ENCODE results near the gene POLE2.

Gene POLE2

DNA sequence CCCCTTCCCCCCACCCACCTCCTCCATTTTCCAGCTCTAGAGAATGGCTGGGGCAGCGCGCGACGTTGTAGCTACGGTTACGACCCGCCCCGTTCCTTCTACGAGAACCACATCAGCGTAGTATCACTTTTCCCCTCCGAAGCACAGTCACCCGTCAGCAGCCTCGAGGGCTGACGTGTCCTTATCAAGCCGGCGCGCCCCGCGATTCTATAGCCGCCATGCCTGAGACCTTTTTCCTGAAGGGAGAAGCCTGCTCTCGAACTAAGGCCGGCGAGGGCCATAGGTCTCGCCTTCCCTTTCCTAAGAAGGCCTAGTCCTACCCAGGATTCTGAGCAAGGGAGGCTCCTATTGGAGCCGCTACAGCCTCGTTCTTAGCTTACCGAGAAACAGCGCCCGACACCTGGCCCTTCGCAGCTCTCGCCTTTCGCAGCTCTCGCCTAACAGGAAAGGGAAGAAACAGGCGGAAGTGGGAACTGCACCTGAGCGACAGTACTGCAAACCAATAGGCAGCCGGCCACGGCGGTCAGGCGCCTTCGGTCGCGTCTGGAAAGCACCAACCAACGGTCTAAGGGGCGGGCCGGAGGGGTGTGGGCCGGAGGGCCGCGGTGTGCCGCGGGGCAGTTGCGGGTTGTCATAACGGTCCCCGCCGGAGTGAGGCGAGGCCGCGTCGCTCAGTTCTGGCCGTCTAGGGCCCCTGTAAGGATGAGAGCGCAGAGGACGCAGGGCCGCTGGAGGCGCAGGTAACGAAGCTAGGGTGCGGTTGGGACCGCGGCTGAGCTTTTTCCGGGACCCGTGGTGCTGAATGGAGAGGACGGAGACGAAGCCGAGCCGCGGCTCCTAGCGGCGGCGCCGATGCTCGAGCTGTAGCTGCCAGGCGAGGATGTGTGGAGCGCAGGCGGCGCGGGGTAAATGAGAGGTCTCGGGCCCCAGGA lies 67.6 kb downstream of the POLE2 start, which contains the start of the genes MGAT2 and RPL36AL (continued):
- TF ChIP-seq, protein P1, sequence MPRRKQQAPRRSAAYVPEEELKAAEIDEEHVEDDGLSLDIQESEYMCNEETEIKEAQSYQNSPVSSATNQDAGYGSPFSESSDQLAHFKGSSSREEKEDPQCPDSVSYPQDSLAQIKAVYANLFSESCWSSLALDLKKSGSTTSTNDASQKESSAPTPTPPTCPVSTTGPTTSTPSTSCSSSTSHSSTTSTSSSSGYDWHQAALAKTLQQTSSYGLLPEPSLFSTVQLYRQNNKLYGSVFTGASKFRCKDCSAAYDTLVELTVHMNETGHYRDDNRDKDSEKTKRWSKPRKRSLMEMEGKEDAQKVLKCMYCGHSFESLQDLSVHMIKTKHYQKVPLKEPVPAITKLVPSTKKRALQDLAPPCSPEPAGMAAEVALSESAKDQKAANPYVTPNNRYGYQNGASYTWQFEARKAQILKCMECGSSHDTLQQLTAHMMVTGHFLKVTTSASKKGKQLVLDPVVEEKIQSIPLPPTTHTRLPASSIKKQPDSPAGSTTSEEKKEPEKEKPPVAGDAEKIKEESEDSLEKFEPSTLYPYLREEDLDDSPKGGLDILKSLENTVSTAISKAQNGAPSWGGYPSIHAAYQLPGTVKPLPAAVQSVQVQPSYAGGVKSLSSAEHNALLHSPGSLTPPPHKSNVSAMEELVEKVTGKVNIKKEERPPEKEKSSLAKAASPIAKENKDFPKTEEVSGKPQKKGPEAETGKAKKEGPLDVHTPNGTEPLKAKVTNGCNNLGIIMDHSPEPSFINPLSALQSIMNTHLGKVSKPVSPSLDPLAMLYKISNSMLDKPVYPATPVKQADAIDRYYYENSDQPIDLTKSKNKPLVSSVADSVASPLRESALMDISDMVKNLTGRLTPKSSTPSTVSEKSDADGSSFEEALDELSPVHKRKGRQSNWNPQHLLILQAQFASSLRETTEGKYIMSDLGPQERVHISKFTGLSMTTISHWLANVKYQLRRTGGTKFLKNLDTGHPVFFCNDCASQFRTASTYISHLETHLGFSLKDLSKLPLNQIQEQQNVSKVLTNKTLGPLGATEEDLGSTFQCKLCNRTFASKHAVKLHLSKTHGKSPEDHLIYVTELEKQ (tag by site-specific recombination; IDR thresholded peaks at IDR 0.05; ENCODE audit: borderline replicate concordance) = no peak
- TF ChIP-seq PBX3 (CRISPR knock-in tag; IDR thresholded peaks at IDR 0.05) (peak; percentile 88; the same call in 1 of the 2 replicates), IKZF3 (tag by site-specific recombination; IDR thresholded peaks at IDR 0.05) (no peak), TCF7L2 (IDR thresholded peaks at IDR 0.05; ENCODE audit: borderline replicate concordance, low read depth, low read length) (no peak), REST (tag by site-specific recombination; IDR thresholded peaks at IDR 0.05) (peak; percentile 71; the same call in 1 of the 2 replicates), ZNF549 (tag by site-specific recombination; IDR thresholded peaks at IDR 0.05) (no peak), YY2 (tag by site-specific recombination; IDR thresholded peaks at IDR 0.05) (no peak), PRDM4 (tag by site-specific recombination; IDR thresholded peaks at IDR 0.05) (peak; percentile 42; the same call in 1 of the 2 replicates), GLIS1 (tag by site-specific recombination; IDR thresholded peaks at IDR 0.05) (no peak), WT1 (tag by site-specific recombination; IDR thresholded peaks at IDR 0.05) (no peak), ZNF843 (tag by site-specific recombination; IDR thresholded peaks at IDR 0.05) (no peak), ZNF701 (tag by site-specific recombination; IDR thresholded peaks at IDR 0.05) (no peak), OVOL3 (tag by site-specific recombination; IDR thresholded peaks at IDR 0.05) (peak; percentile 100), ZNF354C (tag by site-specific recombination; IDR thresholded peaks at IDR 0.05; ENCODE audit: borderline replicate concordance, low read depth) (no peak), ZBTB21 (tag by site-specific recombination; IDR thresholded peaks at IDR 0.05) (0 out of 2 replicates have a peak, but pooled peaks have one; percentile 14), SP2 (tag by site-specific recombination; IDR thresholded peaks at IDR 0.05) (peak; percentile 89), FEZF1 (tag by site-specific recombination; IDR thresholded peaks at IDR 0.05) (no peak), ZNF132 (tag by site-specific recombination; IDR thresholded peaks at IDR 0.05; ENCODE audit: borderline replicate concordance) (no peak), ZNF155 (tag by site-specific recombination; IDR thresholded peaks at IDR 0.05) (no peak), ZNF624 (tag by site-specific recombination; IDR thresholded peaks at IDR 0.05) (no peak), ZNF394 (tag by site-specific recombination; IDR thresholded peaks at IDR 0.05; ENCODE audit: borderline replicate concordance) (no peak), ZNF223 (tag by site-specific recombination; IDR thresholded peaks at IDR 0.05) (no peak), KLF9 (tag by site-specific recombination; IDR thresholded peaks at IDR 0.05; ENCODE audit: low read depth) (peak; percentile 46)
- TF ChIP-seq, protein P2, sequence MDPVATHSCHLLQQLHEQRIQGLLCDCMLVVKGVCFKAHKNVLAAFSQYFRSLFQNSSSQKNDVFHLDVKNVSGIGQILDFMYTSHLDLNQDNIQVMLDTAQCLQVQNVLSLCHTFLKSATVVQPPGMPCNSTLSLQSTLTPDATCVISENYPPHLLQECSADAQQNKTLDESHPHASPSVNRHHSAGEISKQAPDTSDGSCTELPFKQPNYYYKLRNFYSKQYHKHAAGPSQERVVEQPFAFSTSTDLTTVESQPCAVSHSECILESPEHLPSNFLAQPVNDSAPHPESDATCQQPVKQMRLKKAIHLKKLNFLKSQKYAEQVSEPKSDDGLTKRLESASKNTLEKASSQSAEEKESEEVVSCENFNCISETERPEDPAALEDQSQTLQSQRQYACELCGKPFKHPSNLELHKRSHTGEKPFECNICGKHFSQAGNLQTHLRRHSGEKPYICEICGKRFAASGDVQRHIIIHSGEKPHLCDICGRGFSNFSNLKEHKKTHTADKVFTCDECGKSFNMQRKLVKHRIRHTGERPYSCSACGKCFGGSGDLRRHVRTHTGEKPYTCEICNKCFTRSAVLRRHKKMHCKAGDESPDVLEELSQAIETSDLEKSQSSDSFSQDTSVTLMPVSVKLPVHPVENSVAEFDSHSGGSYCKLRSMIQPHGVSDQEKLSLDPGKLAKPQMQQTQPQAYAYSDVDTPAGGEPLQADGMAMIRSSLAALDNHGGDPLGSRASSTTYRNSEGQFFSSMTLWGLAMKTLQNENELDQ (tag by site-specific recombination; IDR thresholded peaks at IDR 0.05; ENCODE audit: low read depth) = no peak

Measured in HEK293 (cell line).